Measurements from ENCODE around the gene CCDC149. TPM values are rescaled to one million over a fixed set of nuclear protein-coding genes. Genes with fewer than 3 reads are reported as not detected.

CCDC149 gene
- total and polyA plus RNA-seq, 2 donors (not counting 3 experiments of a cell fraction or from before 2014, with no cell fraction given) = 7.8 to 11.3 TPM

DNA sequence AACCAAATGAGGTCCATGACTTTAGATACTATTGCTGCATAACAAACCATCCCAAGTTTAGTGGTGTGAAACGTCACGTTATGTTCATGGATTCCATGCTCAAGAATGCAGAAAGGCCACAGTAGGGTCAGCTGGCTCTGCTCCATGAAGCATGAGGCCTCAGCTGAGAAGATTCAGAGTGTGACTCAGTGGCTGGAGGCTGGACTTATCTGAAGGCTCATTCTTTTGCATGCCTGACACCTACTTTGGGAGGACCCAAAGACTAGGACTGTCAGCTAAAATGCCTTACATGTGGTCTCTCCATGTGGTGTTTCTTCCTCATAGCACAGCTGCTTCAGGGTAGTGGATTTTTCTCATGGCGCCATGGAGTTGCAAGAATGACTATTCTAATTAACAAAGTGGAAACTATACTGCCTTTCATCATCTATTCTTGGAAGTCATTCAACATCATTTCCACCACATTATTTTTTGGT, 11.5 kb upstream of the CCDC149 start:
- no peaks in the 10 kb centered on the region for H3K4me1 ChIP-seq (ENCODE audit: control insufficient read depth, extremely low read depth, insufficient read depth, low read length)
- dilution Hi-C loops (cut with MboI; ENCODE audit: extremely low pct_ligation_motif_present, low sequenced_read_pairs) (no loop called here), intact Hi-C loops (cut with micrococcal nuclease) (no loop called here)
- CTCF ChIA-PET = interaction anchor here (1.6 kb wide), 1 partner anchor 55 kb away, joined by 3 read pairs; no protein-coding TSS in a partner anchor
- H3K9me3 ChIP-seq (replicated peaks; ENCODE audit: control insufficient read depth, insufficient read depth, low read length) = no peaks in the 10 kb centered on the region
- H3K4me3 ChIP-seq (replicated peaks in 1 of 3; ENCODE audit: insufficient read depth in 1 of 3, low read depth in 1 of 3, low read length in 3 of 3) = no peak overlapping the region
- FAIRE-seq (no peak), DNase-seq (ENCODE audit: low read depth, low spot score) (no peak)
- no peaks in the 10 kb centered on the region for H3K79me2 ChIP-seq (ENCODE audit: control insufficient read depth, insufficient read depth, low read length)
- H4K20me1 ChIP-seq (replicated peaks; ENCODE audit: control insufficient read depth, extremely low read depth, insufficient read depth, low read length) = no peaks in the 10 kb centered on the region
- TF ChIP-seq GATA2 (IDR thresholded peaks at IDR 0.05; ENCODE audit: insufficient read depth, insufficient read length, low read depth, low read length) = no peak
- no peak for TF ChIP-seq MYC (IDR thresholded peaks at IDR 0.05; ENCODE audit: low read depth, low read length)
- TF ChIP-seq EZH2 (IDR thresholded peaks at IDR 0.05; ENCODE audit: borderline replicate concordance, low read depth, low read length, severe bottlenecking) = no peak
- TF ChIP-seq FOS (IDR thresholded peaks at IDR 0.05; ENCODE audit: borderline replicate concordance, insufficient read depth, low read length) = no peak
- TF ChIP-seq POLR2AphosphoS5 (IDR thresholded peaks at IDR 0.05; ENCODE audit: insufficient read depth, low read depth, low read length) = no peak
- TF ChIP-seq, protein P1, sequence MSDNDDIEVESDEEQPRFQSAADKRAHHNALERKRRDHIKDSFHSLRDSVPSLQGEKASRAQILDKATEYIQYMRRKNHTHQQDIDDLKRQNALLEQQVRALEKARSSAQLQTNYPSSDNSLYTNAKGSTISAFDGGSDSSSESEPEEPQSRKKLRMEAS (IDR thresholded peaks at IDR 0.05; ENCODE audit: insufficient read depth, insufficient read length) = no peak
- TF ChIP-seq POLR2A (IDR thresholded peaks at IDR 0.05; ENCODE audit: low read depth, low read length) = no peak
- TF ChIP-seq JUN (IDR thresholded peaks at IDR 0.05; ENCODE audit: borderline replicate concordance, insufficient read depth, insufficient read length, low read depth) = no peak
- TF ChIP-seq, protein P2, sequence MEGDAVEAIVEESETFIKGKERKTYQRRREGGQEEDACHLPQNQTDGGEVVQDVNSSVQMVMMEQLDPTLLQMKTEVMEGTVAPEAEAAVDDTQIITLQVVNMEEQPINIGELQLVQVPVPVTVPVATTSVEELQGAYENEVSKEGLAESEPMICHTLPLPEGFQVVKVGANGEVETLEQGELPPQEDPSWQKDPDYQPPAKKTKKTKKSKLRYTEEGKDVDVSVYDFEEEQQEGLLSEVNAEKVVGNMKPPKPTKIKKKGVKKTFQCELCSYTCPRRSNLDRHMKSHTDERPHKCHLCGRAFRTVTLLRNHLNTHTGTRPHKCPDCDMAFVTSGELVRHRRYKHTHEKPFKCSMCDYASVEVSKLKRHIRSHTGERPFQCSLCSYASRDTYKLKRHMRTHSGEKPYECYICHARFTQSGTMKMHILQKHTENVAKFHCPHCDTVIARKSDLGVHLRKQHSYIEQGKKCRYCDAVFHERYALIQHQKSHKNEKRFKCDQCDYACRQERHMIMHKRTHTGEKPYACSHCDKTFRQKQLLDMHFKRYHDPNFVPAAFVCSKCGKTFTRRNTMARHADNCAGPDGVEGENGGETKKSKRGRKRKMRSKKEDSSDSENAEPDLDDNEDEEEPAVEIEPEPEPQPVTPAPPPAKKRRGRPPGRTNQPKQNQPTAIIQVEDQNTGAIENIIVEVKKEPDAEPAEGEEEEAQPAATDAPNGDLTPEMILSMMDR (IDR thresholded peaks at IDR 0.05; ENCODE audit: extremely low read depth in 1 of 2, insufficient read depth in 1 of 2, low read depth in 1 of 2, low read length in 2 of 2) = no peak
- H3K9ac ChIP-seq (replicated peaks; ENCODE audit: extremely low read depth, insufficient read depth, low read length) = no peak overlapping the region
- H3K27ac ChIP-seq (ENCODE audit: insufficient read depth, low read depth, low read length) = no peak overlapping the region
- H2AFZ ChIP-seq (ENCODE audit: low read depth, low read length) = no peak overlapping the region
- POLR2A ChIA-PET = no interaction called here
- no peak overlapping the region for H3K4me2 ChIP-seq (ENCODE audit: insufficient read depth, low read length)
- no peaks in the 10 kb centered on the region for H3K9me1 ChIP-seq (replicated peaks; ENCODE audit: control insufficient read depth, extremely low read depth, insufficient read depth, low read length)
- H3K36me3 ChIP-seq (ENCODE audit: control insufficient read depth in 2 of 2, extremely low read depth in 1 of 2, insufficient read depth in 2 of 2, low read length in 2 of 2) = no peaks in the 10 kb centered on the region
- peaks cover 0 to 7% of the 10 kb centered on the region in 2 experiments for H3K27me3 ChIP-seq (ENCODE audit: control insufficient read depth in 2 of 2, insufficient read depth in 2 of 2, low read length in 2 of 2)
- BruUV-seq (replicated peaks) = no TSS peak

All from endothelial cell of umbilical vein (primary cell).